ENCODE measurements around the gene PPARG. TPM values are rescaled to one million over a fixed set of nuclear protein-coding genes. Genes with fewer than 3 reads are reported as not detected.

Gene PPARG
- polyA plus RNA-seq, 1 donor (not counting 4 experiments of a cell fraction or from before 2014, with no cell fraction given): 3.1 TPM

GRCh38 chr3:12339701-12340480 is 51.0 kb downstream of the PPARG start:
- Histone ChIP-seq H3K27ac (ENCODE audit: control insufficient read depth, insufficient read depth, low read length) (no peak overlapping the region), H3K9me1 (ENCODE audit: control insufficient read depth, extremely low read depth, insufficient read depth, low read length) (no peaks in the 10 kb centered on the region), H3K9me3 (ENCODE audit: control insufficient read depth, low read depth, low read length) (no peaks in the 10 kb centered on the region), H3K4me2 (ENCODE audit: control insufficient read depth, extremely low read depth, insufficient read depth, low read depth, low read length) (no peak overlapping the region), H3K79me2 (ENCODE audit: control insufficient read depth, insufficient read depth, low read length) (no peaks in the 10 kb centered on the region), H3K27me3 (ENCODE audit: control insufficient read depth, extremely low read depth, insufficient read depth, low read length) (no peaks in the 10 kb centered on the region), H3K9ac (ENCODE audit: control insufficient read depth, extremely low read depth, insufficient read depth, low read length) (no peak overlapping the region), H2AFZ (ENCODE audit: control insufficient read depth, low read length) (no peak overlapping the region), H3K4me3 (ENCODE audit: control insufficient read depth in 2 of 3, extremely low read depth in 1 of 3, insufficient read depth in 2 of 3, low read depth in 1 of 3, low read length in 3 of 3) (no peak overlapping the region), H4K20me1 (ENCODE audit: control insufficient read depth, extremely low read depth, insufficient read depth, low read length) (no peaks in the 10 kb centered on the region), H3K4me1 (ENCODE audit: control insufficient read depth, extremely low read depth, insufficient read depth, low read length) (peaks cover 5% of the 10 kb centered on the region), H3K36me3 (ENCODE audit: control insufficient read depth in 2 of 2, extremely low read depth in 1 of 2, insufficient read depth in 2 of 2, low read length in 2 of 2) (no peaks in the 10 kb centered on the region)
- FAIRE-seq (peak; percentile 9), DNase-seq (ENCODE audit: low read depth, low spot score) (no peak)
- dilution Hi-C loops (cut with MboI; ENCODE audit: extremely low pct_ligation_motif_present, low sequenced_read_pairs): no loop called here
- no peak for TF ChIP-seq CTCF (optimal IDR thresholded peaks at IDR 0.05 in 1 of 3, IDR thresholded peaks at IDR 0.05 in 1 of 3, conservative IDR thresholded peaks at IDR 0.05 in 1 of 3; ENCODE audit: extremely low read depth in 1 of 3, insufficient read depth in 2 of 3, low read length in 3 of 3)
- no peak for TF ChIP-seq EZH2 (IDR thresholded peaks at IDR 0.05; ENCODE audit: low read length)

GRCh38 chr3:12340506-12340905 is 51.6 kb downstream of the PPARG start:
- no peaks in the 10 kb centered on the region for H3K27me3 ChIP-seq (ENCODE audit: control insufficient read depth, extremely low read depth, insufficient read depth, low read length)
- DNase-seq (ENCODE audit: low read depth, low spot score) (no peak), FAIRE-seq (no peak)
- no peak overlapping the region for H3K9ac ChIP-seq (ENCODE audit: control insufficient read depth, extremely low read depth, insufficient read depth, low read length)
- H4K20me1 ChIP-seq (ENCODE audit: control insufficient read depth, extremely low read depth, insufficient read depth, low read length): no peaks in the 10 kb centered on the region
- TF ChIP-seq CTCF (optimal IDR thresholded peaks at IDR 0.05 in 1 of 3, IDR thresholded peaks at IDR 0.05 in 1 of 3, conservative IDR thresholded peaks at IDR 0.05 in 1 of 3; ENCODE audit: extremely low read depth in 1 of 3, insufficient read depth in 2 of 3, low read length in 3 of 3) (no peak), EZH2 (IDR thresholded peaks at IDR 0.05; ENCODE audit: low read length) (no peak)
- H2AFZ ChIP-seq (ENCODE audit: control insufficient read depth, low read length): no peak overlapping the region
- H3K4me3 ChIP-seq (ENCODE audit: control insufficient read depth in 2 of 3, extremely low read depth in 1 of 3, insufficient read depth in 2 of 3, low read depth in 1 of 3, low read length in 3 of 3): no peak overlapping the region
- no peaks in the 10 kb centered on the region for H3K9me1 ChIP-seq (ENCODE audit: control insufficient read depth, extremely low read depth, insufficient read depth, low read length)
- no peak overlapping the region for H3K27ac ChIP-seq (ENCODE audit: control insufficient read depth, insufficient read depth, low read length)
- H3K4me1 ChIP-seq (ENCODE audit: control insufficient read depth, extremely low read depth, insufficient read depth, low read length): peaks cover 11% of the 10 kb centered on the region
- H3K4me2 ChIP-seq (ENCODE audit: control insufficient read depth, extremely low read depth, insufficient read depth, low read depth, low read length): no peak overlapping the region
- H3K36me3 ChIP-seq (ENCODE audit: control insufficient read depth in 2 of 2, extremely low read depth in 1 of 2, insufficient read depth in 2 of 2, low read length in 2 of 2): no peaks in the 10 kb centered on the region
- dilution Hi-C loops (cut with MboI; ENCODE audit: extremely low pct_ligation_motif_present, low sequenced_read_pairs): no loop called here
- H3K79me2 ChIP-seq (ENCODE audit: control insufficient read depth, insufficient read depth, low read length): no peaks in the 10 kb centered on the region
- no peaks in the 10 kb centered on the region for H3K9me3 ChIP-seq (ENCODE audit: control insufficient read depth, low read depth, low read length)
